Osteoblast (primary cell): ENCODE measurements around the gene FEM1A. TPM values are rescaled to one million over a fixed set of nuclear protein-coding genes. Genes with fewer than 3 reads are reported as not detected.

ENCODE experiments used
- DNase-seq: peaks from one replicate; pipeline ENCODE4 v3.0.0; 2011; ENCODE audit warnings: low spot score, mixed read lengths; ENCODE audit not compliant: insufficient read length; ENCODE audit errors: missing footprints
- H2AFZ ChIP-seq: 2 replicates; pipeline ENCODE4 v1.6.0; 2011; ENCODE audit warnings: mild to moderate bottlenecking, low read length
- H3K27ac ChIP-seq: 2 replicates; pipeline ENCODE4 v1.5.1; 2011; ENCODE audit warnings: mild to moderate bottlenecking, low read depth, low read length, moderate library complexity
- H3K27me3 ChIP-seq: 2 replicates; pipeline ENCODE4 v1.6.0; 2012; ENCODE audit warnings: mild to moderate bottlenecking, control low read depth, inconsistent platforms, low read length, moderate library complexity; ENCODE audit not compliant: insufficient read depth
- H3K36me3 ChIP-seq: 2 replicates; pipeline ENCODE4 v1.5.1; 2011; ENCODE audit warnings: mild to moderate bottlenecking, low read length, control low read depth, moderate library complexity; ENCODE audit not compliant: insufficient read depth
- H3K4me1 ChIP-seq: 2 replicates; pipeline ENCODE4 v1.5.1; 2011; ENCODE audit warnings: mild to moderate bottlenecking, low read length, control low read depth, moderate library complexity; ENCODE audit not compliant: insufficient read depth
- H3K4me2 ChIP-seq: 2 replicates; pipeline ENCODE4 v1.6.0; 2011; ENCODE audit warnings: mild to moderate bottlenecking, low read length; ENCODE audit not compliant: insufficient read depth
- H3K4me3 ChIP-seq: fragments of 200-600 bp; sonication (generic); 3 replicates; pipeline ENCODE4 v1.5.1; 2012; ENCODE audit warnings: mild to moderate bottlenecking, low read length, inconsistent platforms; ENCODE audit not compliant: insufficient read depth
- H3K79me2 ChIP-seq: 2 replicates; pipeline ENCODE4 v1.6.0; 2012; ENCODE audit warnings: mild to moderate bottlenecking, low read length, control low read depth, inconsistent platforms; ENCODE audit not compliant: insufficient read depth
- H3K9me3 ChIP-seq: 2 replicates; pipeline ENCODE4 v1.5.1; 2011; ENCODE audit warnings: low read depth, low read length, control low read depth
- H4K20me1 ChIP-seq: 2 replicates; pipeline ENCODE4 v1.6.0; 2012; ENCODE audit warnings: mild to moderate bottlenecking, low read length, control low read depth; ENCODE audit not compliant: insufficient read depth
- total RNA-seq: library from RNA; depleted of rRNA; stranded (reverse); fragments of >200 nt; gene quantifications from 2 replicates; pipeline ENCODE4 v1.2.3, GENCODE V29; 2012
- TF ChIP-seq, protein P1 (sequence below): IDR thresholded peaks from 2 replicates; pipeline ENCODE4 v1.5.1; 2011; ENCODE audit warnings: mild to moderate bottlenecking, low read depth, low read length, moderate library complexity; ENCODE audit errors: extremely low read depth

FEM1A gene
- total RNA-seq, 1 donor: 12.7 TPM

DNA sequence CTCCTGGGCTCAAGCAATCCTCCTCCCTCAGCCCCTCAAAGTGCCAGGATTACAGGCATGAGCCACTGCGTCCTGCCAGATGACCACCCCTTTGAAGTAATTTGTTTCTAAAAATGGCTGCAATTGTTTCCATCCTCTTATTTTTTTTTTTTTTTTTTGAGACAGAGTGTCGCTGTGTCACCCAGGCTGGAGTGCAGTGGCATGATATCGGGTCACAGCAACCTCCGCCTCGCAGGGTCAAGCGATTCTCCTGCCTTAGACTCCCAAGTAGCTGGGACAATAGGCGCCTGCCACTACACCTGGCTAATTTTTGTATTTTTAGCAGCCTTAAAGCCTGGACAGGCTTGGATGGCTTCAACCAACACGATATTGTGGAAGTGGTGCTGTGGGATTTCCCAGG lies 45.5 kb upstream of the FEM1A start:
- Histone ChIP-seq H3K4me3 (no peak overlapping the region), H3K9me3 (no peaks in the 10 kb centered on the region), H3K27me3 (peaks cover 11% of the 10 kb centered on the region), H4K20me1 (no peaks in the 10 kb centered on the region), H3K4me1 (peaks cover 6% of the 10 kb centered on the region), H2AFZ (no peak overlapping the region), H3K4me2 (no peak overlapping the region), H3K36me3 (no peaks in the 10 kb centered on the region), H3K27ac (no peak overlapping the region), H3K79me2 (no peaks in the 10 kb centered on the region)
- DNase-seq: no peak
- TF ChIP-seq, protein P1, sequence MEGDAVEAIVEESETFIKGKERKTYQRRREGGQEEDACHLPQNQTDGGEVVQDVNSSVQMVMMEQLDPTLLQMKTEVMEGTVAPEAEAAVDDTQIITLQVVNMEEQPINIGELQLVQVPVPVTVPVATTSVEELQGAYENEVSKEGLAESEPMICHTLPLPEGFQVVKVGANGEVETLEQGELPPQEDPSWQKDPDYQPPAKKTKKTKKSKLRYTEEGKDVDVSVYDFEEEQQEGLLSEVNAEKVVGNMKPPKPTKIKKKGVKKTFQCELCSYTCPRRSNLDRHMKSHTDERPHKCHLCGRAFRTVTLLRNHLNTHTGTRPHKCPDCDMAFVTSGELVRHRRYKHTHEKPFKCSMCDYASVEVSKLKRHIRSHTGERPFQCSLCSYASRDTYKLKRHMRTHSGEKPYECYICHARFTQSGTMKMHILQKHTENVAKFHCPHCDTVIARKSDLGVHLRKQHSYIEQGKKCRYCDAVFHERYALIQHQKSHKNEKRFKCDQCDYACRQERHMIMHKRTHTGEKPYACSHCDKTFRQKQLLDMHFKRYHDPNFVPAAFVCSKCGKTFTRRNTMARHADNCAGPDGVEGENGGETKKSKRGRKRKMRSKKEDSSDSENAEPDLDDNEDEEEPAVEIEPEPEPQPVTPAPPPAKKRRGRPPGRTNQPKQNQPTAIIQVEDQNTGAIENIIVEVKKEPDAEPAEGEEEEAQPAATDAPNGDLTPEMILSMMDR: no peak

GRCh38 chr19:4748185-4748584 lies 43.3 kb upstream of the FEM1A start:
- peaks cover 11% of the 10 kb centered on the region for H3K27me3 ChIP-seq
- TF ChIP-seq, protein P1: no peak
- no peaks in the 10 kb centered on the region for H3K9me3 ChIP-seq
- H3K4me1 ChIP-seq: peaks cover 6% of the 10 kb centered on the region
- H3K4me3 ChIP-seq: no peak overlapping the region
- H4K20me1 ChIP-seq: no peaks in the 10 kb centered on the region
- H3K4me2 ChIP-seq: no peak overlapping the region
- DNase-seq: no peak
- no peak overlapping the region for H3K27ac ChIP-seq
- no peaks in the 10 kb centered on the region for H3K79me2 ChIP-seq
- H3K36me3 ChIP-seq: no peaks in the 10 kb centered on the region
- no peak overlapping the region for H2AFZ ChIP-seq

DNA sequence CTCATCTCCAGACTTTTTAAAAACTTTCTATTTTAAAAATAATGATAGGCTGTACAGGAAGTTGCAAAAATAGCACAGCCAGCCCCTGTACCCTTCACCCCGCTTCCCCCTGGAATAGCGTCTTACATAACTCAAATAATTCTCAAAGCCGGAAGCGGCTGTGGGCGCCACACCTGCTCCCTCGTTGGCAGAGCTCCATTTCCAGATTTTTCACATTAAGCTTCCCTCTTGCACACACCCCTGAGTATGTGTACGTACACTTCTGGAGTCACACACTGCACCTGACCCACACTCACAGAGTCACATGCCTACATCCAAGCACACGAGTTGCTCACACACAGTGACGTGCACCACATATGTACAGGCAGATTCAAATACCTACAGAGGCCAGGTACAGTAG lies 42.9 kb upstream of the FEM1A start:
- H4K20me1 ChIP-seq: no peaks in the 10 kb centered on the region
- H3K27me3 ChIP-seq: peaks cover 11% of the 10 kb centered on the region
- H3K27ac ChIP-seq: no peak overlapping the region
- H3K9me3 ChIP-seq: no peaks in the 10 kb centered on the region
- H3K4me3 ChIP-seq: no peak overlapping the region
- no peak overlapping the region for H2AFZ ChIP-seq
- no peak overlapping the region for H3K4me2 ChIP-seq
- peaks cover 6% of the 10 kb centered on the region for H3K4me1 ChIP-seq
- H3K79me2 ChIP-seq: no peaks in the 10 kb centered on the region
- TF ChIP-seq, protein P1: no peak
- DNase-seq: no peak
- H3K36me3 ChIP-seq: no peaks in the 10 kb centered on the region

DNA sequence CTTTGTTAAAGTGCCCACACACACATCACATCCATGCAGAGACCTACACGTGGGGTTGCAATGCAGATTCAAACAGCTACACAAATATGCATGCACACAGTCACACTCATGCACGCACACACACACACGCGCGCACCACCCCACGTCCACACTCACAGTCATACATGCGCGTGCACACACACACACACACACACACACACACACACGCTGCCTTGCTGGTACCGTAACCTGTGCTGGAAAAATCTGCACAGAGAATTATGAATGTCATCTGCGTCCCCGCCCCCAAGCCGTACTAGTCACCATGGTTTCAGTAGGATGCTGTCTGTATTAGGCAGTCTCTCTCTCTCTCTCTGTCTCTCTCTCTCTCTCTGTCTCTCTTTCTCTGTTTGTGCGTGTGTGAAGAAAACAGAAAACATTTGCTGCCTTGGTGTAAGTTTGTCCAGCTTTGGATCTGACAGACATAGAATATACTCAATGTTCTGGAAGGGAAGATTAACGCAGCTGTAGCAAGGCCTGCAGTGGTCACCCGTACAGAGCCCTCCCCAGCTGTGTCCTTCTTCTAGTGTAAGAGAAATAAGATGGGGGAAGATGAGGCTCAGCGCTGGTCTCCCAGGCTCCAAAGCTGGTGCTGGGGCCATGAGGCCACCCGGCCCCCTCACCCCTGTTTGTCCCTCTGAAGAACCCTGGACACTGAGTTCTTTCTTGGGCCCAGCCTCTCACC lies 41.5 kb upstream of the FEM1A start:
- H4K20me1 ChIP-seq: no peaks in the 10 kb centered on the region
- H3K4me2 ChIP-seq: no peak overlapping the region
- peaks cover 11% of the 10 kb centered on the region for H3K27me3 ChIP-seq
- no peaks in the 10 kb centered on the region for H3K36me3 ChIP-seq
- no peak overlapping the region for H3K27ac ChIP-seq
- H2AFZ ChIP-seq: no peak overlapping the region
- no peaks in the 10 kb centered on the region for H3K79me2 ChIP-seq
- no peak overlapping the region for H3K4me3 ChIP-seq
- peak; percentile 38 for DNase-seq
- H3K4me1 ChIP-seq: no peaks in the 10 kb centered on the region
- H3K9me3 ChIP-seq: no peaks in the 10 kb centered on the region
- TF ChIP-seq, protein P1: no peak
